ENCODE data around the gene KCNQ1OT1. TPM values are rescaled to one million over a fixed set of nuclear protein-coding genes. Genes with fewer than 3 reads are reported as not detected.

Gene KCNQ1OT1
- total RNA-seq, 8 experiments from 2014 or later: 1.2 to 6.3 (median 3.8) TPM

DNA sequence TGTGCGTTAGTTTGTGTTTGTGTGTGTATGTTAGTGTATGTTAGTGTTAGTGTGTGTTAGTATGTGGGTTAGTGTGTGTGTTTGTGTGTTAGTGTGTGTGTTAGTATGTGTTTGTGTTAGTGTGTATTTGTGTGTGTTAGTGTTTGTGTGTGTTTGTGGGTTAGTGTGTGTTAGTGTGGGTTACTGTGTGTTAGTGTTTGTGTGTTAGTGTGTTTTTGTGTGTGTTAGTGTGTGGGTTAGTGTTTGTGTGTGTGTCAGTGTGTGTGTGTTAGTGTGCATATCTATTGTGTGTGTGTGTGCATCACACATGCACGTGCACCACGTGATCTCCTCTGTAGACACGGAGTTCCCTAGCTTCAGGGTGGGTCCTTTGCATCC, 115.4 kb downstream of the KCNQ1OT1 start:
- ATAC-seq (replicated peaks in 6 of 8): no peak
- 29 to 100% (median 87%) methylated on average over 1 to 3 of the region's 4 CpGs; no CpG with 5 or more reads in 5 of the 10 experiments for WGBS, 10 experiments
- Histone ChIP-seq H3K27ac (no peak overlapping the region), H3K4me1 (replicated peaks in 1 of 2) (peaks cover 14 to 15% of the 10 kb centered on the region in 2 donors), H3K4me3 (no peak overlapping the region)
- in situ Hi-C loops (cut with MboI; ENCODE audit: low pct_unique_long_range_greater_than_20kb in 2 of 9, low sequenced_read_pairs in 9 of 9, unreplicated experiment in 9 of 9): no loop called here

DNA sequence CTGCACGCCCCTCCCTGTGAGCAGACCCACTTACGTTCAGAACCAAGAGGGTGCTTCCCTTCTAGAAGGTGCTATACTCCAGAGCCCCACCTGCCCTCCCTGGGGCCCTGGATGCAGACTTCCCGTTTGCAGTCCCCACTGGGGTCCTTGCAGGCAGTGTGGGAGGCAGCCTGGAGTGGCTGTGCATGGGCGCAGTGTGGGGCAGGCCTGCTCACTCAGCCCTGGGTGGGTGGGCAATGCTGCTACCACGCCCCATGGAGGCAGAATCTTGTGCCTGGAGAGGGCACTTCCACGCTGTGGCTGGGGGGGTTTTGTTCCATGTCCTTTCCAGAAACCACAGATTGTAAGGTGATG, 116.2 kb downstream of the KCNQ1OT1 start:
- ATAC-seq (replicated peaks in 6 of 8): no peak
- 100% methylated on average over 2 of the region's 6 CpGs; no CpG with 5 or more reads in 9 of the 10 experiments for WGBS, 10 experiments
- Histone ChIP-seq H3K4me3 (no peak overlapping the region), H3K27ac (no peak overlapping the region), H3K4me1 (replicated peaks in 1 of 2) (peaks cover 14 to 15% of the 10 kb centered on the region in 2 donors)
- in situ Hi-C loops (cut with MboI; ENCODE audit: low pct_unique_long_range_greater_than_20kb in 2 of 9, low sequenced_read_pairs in 9 of 9, unreplicated experiment in 9 of 9): no loop called here

DNA sequence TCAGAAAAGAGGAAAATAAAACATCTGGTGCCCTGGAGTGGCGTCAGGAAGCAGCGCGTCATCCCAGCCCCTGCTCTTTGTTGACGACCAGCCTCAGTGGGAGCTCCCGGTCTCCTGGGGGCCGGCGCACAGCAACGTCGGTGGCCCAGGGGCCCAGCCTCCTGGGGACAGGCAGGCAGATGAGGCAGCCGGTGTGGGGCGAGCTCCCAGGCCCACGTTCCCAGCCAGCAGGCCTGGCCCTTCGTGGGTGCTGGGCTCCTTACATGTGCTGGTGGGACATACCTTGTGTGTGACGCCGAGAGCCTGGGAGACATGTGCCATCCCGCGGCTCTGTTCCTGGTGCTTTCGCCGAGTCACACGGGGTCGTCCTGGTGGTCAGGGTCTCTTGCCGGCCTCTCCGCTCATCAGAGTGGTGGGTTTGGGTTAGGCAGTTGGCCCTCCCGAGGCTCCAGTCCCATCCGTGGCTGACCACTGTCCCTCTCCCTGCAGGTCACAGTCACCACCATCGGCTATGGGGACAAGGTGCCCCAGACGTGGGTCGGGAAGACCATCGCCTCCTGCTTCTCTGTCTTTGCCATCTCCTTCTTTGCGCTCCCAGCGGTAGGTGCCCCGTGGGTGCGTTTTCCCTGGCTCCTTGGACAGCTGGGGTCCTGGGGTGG, 116.7 kb downstream of the KCNQ1OT1 start:
- in situ Hi-C loops (cut with MboI; ENCODE audit: low pct_unique_long_range_greater_than_20kb in 2 of 9, low sequenced_read_pairs in 9 of 9, unreplicated experiment in 9 of 9): no loop called here
- peaks cover 14 to 15% of the 10 kb centered on the region in 2 donors for H3K4me1 ChIP-seq (replicated peaks in 1 of 2)
- WGBS, 10 experiments: 40 to 86% (median 55%) methylated on average over 1 to 7 of the region's 33 CpGs; no CpG with 5 or more reads in 6 of the 10 experiments
- H3K4me3 ChIP-seq: no peak overlapping the region
- no peak for ATAC-seq (replicated peaks in 6 of 8)
- no peak overlapping the region for H3K27ac ChIP-seq

DNA sequence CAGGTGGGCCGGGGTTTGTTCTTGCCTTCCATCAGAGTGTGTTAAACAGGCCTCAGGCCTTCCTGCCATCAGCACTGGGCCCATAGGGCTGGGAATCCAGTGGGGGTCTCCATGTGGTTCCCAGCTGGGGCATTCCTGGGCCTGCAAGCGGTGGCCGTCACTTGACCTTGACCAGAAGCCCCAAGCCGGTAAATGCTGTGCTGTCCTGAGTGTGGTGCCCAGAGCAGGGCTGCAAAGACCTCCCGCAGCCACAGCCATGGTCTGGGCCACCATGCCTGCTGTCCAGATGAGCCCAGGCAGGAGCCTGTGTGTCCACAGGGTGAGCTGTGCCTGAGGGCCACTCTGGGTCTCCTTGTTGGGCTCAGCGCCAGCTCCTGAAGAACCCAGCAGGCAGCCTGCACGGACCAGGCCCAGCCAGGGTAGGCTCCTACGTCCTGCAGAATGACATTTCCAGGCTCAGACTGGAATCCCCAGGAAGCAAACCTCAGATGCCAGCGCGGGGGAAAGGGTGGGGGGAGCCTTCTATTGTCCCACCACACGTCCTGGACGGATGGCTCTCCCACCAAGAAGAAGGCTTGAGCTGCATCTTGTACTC, 117.3 kb downstream of the KCNQ1OT1 start:
- in situ Hi-C loops (cut with MboI; ENCODE audit: low pct_unique_long_range_greater_than_20kb in 2 of 9, low sequenced_read_pairs in 9 of 9, unreplicated experiment in 9 of 9): no loop called here
- Histone ChIP-seq H3K27ac (no peak overlapping the region), H3K4me1 (replicated peaks in 1 of 2) (peaks cover 18 to 20% of the 10 kb centered on the region in 2 donors), H3K4me3 (no peak overlapping the region)
- 10 to 100% (median 43%) methylated on average over 1 to 4 of the region's 12 CpGs; no CpG with 5 or more reads in 5 of the 10 experiments for WGBS, 10 experiments
- peak in 2 of 8 experiments; percentile 17 to 26 for ATAC-seq (replicated peaks in 6 of 8)

DNA sequence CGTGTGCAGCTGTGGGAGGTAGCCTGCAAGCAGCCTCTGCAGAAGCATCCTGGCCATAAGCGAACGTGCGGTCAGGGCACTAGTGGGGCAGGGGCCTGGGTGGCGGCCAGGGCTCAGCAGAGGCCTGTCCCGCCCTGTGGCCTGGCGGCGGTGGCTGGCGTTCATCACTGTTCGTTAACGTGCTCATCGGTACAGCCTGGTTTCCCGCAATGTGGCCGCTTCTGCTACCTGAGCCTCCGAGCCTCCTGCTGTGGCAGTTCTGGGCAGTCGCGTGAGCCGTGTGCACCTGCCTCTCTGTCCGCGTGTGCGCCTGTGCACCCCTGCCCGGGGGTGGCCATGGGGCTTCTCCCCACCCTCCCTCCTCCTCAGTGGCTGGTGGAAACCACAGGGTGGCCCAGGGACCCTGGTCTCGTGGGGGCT, 117.9 kb downstream of the KCNQ1OT1 start:
- ATAC-seq (replicated peaks in 6 of 8): no peak
- 40 to 93% (median 80%) methylated on average over 2 to 8 of the region's 23 CpGs; no CpG with 5 or more reads in 7 of the 10 experiments for WGBS, 10 experiments
- in situ Hi-C loops (cut with MboI; ENCODE audit: low pct_unique_long_range_greater_than_20kb in 2 of 9, low sequenced_read_pairs in 9 of 9, unreplicated experiment in 9 of 9): no loop called here

DNA sequence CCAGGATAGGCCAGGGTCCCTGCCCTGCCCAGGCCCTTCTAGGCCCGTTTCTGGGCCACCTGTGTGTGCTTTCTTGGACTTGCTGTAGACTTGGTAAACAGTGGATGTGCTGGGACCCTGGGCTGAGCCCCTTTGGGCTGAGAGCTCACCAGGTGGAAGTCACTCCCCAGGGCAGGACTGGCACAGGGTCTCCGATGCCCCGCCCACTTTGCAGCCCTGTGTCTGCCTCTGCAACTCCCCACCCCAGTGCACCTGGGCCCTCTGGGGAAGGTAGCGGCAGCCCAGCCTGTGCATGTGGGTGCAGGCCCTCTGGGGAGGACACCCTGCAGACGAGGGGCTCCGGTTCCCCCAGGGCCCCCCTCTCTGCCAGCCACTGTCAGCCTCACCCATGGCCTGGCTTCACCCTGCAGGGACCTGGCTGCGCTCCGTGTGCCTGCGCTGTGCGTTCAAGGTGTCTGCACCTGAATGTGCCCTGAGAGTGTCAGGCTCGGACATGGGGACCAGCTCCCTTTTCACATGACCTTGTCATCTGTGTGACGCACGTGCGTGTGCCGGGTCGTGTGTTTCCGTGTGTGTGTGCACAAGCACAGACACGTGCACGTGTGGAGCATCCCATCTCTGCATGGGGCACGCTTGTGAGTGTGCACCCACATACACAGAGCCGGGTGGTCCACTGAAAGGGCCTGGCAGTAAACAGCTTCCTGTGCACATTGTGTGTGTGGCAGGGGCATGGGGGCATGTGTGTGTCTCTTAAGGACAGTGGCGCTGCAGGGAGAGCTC, 118.5 kb downstream of the KCNQ1OT1 start:
- no peak overlapping the region for H3K27ac ChIP-seq
- no peak overlapping the region for H3K4me3 ChIP-seq
- no peak for ATAC-seq (replicated peaks in 6 of 8)
- in situ Hi-C loops (cut with MboI; ENCODE audit: low pct_unique_long_range_greater_than_20kb in 2 of 9, low sequenced_read_pairs in 9 of 9, unreplicated experiment in 9 of 9): no loop called here
- WGBS, 10 experiments: 20 to 100% (median 80%) methylated on average over 2 to 5 of the region's 22 CpGs; no CpG with 5 or more reads in 5 of the 10 experiments
- H3K4me1 ChIP-seq (replicated peaks in 1 of 2): peaks cover 14 to 21% of the 10 kb centered on the region in 2 donors

More for the DNA sequence above, 117.9 kb downstream of the KCNQ1OT1 start:
- Histone ChIP-seq H3K4me3 (no peak overlapping the region), H3K27ac (no peak overlapping the region), H3K4me1 (replicated peaks in 1 of 2) (peaks cover 20 to 21% of the 10 kb centered on the region in 2 donors)

DNA sequence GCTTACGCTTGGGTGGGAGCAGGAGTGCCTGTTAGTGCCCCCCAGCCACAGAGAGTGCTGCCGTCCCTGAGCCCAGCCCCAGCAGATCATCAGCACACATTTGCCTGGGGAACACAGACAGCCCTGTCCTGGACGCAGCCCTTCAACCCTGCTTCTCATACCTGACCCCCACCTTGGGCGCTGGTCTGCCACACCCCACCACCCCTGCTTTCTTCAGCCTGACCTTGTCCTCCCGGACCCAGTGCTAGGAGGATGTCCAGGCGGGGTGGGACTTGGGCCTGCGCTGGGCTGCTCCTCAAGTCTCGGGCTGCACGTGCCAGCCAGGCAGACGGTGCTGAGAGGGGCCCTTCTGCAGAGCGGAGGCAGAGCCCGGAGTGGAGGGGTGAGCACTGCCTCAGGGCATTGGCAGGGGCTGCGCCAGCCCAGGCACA, 119.2 kb downstream of the KCNQ1OT1 start:
- no peak overlapping the region for H3K27ac ChIP-seq
- H3K4me3 ChIP-seq: no peak overlapping the region
- in situ Hi-C loops (cut with MboI; ENCODE audit: low pct_unique_long_range_greater_than_20kb in 2 of 9, low sequenced_read_pairs in 9 of 9, unreplicated experiment in 9 of 9): no loop called here
- WGBS, 10 experiments: 21 to 100% (median 80%) methylated on average over 1 to 5 of the region's 13 CpGs; no CpG with 5 or more reads in 5 of the 10 experiments
- ATAC-seq (replicated peaks in 6 of 8): no peak
- peaks cover 9 to 17% of the 10 kb centered on the region in 2 donors for H3K4me1 ChIP-seq (replicated peaks in 1 of 2)

DNA sequence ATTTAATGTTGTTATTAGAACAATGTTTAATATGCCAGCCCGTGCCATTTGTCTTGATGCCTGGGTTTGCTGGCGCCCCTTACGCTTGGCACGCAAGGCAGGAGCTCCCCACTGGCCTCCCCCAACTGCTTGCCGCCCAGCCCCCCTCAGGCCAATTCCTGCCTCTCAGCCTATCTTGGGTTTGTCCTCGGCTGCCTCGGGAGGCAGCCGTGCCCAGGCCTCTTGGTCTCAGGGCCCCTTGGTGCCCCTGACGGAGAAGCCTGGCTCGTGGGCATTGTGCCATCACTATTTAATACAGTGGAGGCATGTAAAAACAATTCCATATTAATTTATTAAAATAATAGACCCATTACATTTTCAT, 119.8 kb downstream of the KCNQ1OT1 start:
- no peak for ATAC-seq (replicated peaks in 6 of 8)
- no peak overlapping the region for H3K27ac ChIP-seq
- in situ Hi-C loops (cut with MboI; ENCODE audit: low pct_unique_long_range_greater_than_20kb in 2 of 9, low sequenced_read_pairs in 9 of 9, unreplicated experiment in 9 of 9): no loop called here
- H3K4me1 ChIP-seq (replicated peaks in 1 of 2): peaks cover 9 to 17% of the 10 kb centered on the region in 2 donors
- no peak overlapping the region for H3K4me3 ChIP-seq
- 40 to 83% (median 67%) methylated on average over 1 to 10 of the region's 10 CpGs; no CpG with 5 or more reads in 5 of the 10 experiments for WGBS, 10 experiments

DNA sequence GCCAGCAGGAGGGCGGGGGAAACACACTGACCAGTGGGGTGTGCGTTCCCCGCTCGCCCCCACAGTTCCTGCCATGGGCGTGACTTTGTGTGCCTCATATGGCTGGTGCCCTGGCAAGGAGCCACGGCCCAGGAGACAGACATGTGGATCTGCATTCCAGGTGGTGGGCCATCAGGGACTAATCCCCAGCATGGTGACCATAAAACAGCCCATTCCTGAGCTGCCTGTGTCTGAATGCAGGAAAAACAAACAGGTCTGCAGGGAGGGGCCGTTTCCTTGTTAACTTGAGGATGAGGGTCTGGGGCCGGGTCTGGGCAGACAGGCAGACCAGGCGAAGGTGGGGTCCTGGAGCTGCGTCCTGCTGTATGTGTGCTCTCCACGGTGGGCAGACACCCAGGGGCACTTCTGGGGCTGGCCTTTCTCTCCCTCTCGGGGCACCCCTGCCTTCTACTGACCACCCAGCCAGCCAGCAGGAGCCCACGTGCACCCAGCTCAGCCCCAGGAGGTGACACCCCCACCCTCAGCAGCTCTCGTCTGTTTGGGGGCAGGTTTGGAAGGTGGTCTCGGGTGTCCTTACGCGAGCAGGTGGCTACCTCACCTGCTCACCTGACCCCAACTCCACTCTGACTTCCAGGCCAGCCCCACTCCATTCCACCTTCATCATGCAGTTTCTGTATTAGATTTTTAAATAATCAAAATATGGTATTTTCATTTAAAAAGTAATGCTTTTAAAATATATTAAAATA, 120.3 kb downstream of the KCNQ1OT1 start:
- peak in 1 of 8 experiments; percentile 61 for ATAC-seq (replicated peaks in 6 of 8)
- WGBS, 10 experiments: 20 to 81% (median 40%) methylated on average over 1 to 10 of the region's 17 CpGs; no CpG with 5 or more reads in 7 of the 10 experiments
- Histone ChIP-seq H3K4me1 (replicated peaks in 1 of 2) (peaks cover 11 to 20% of the 10 kb centered on the region in 2 donors), H3K27ac (no peak overlapping the region), H3K4me3 (no peak overlapping the region)
- in situ Hi-C loops (cut with MboI; ENCODE audit: low pct_unique_long_range_greater_than_20kb in 2 of 9, low sequenced_read_pairs in 9 of 9, unreplicated experiment in 9 of 9): no loop called here

DNA sequence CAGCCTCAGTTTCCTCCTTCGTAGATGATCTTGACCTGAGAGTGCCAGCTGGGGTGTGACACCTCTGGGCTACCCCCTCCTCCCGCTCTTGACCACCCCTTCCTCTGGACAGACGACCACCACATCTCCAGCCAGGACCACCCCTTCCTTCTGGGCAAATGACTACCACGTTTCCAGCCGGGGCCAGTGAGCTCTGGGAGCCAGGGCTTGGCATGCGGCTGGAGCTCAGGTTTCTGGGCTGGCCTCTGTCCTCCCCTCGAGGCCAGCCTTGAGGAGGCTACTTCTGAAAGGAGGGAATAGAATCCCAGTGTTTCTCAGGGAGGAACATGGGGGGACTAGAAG, 120.9 kb downstream of the KCNQ1OT1 start:
- WGBS, 10 experiments: 40 to 100% methylated on average over 1 of the region's 7 CpGs; no CpG with 5 or more reads in 8 of the 10 experiments
- H3K27ac ChIP-seq: no peak overlapping the region
- in situ Hi-C loops (cut with MboI; ENCODE audit: low pct_unique_long_range_greater_than_20kb in 2 of 9, low sequenced_read_pairs in 9 of 9, unreplicated experiment in 9 of 9): no loop called here
- H3K4me1 ChIP-seq (replicated peaks in 1 of 2): peaks cover 17 to 20% of the 10 kb centered on the region in 2 donors
- no peak for ATAC-seq (replicated peaks in 6 of 8)
- H3K4me3 ChIP-seq: no peak overlapping the region

DNA sequence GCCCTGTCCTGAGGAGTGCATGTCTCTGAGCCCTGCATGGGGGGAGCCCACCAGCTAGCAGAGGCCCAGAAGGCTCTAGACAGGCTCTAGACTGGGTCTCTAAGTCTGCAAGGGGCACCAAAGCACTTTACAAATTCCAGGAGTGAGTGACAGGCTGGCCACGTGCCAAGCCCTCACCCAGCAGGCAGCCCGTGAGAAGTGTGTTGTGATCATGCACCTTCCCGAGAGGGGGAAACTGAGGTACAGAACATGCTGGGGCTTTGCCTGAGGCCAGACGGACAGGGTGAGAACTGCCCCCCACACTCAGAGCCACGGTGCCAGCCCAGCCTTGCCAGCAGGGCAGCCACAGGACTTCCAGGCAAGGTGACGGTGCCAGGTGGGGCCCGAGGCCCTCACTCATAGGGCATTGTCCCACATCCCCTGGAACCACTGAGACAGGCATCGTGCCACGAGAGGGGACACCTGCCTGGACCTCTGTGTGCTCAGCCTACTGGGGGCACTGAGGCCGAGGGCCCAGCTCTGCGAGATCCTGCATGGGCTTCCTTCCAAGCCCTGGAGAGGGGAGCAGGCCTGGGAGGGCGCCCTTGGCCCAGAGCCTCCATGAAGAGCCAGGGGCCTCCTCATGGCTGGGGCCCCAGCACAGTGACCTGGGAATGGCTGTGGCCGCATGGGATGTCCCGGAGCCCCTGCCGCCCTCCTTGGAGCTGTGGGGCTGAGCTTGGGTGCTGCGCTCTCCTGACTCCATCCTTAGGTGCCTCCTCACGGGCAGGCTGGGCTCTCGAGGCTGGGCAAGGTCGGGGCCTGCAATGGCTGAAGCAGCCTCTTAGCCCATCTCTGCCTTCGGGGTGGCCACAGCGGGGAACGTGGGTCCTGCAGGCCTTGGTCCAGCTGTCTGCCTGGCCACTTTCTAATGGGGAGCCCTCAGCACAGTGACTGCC, 121.5 kb downstream of the KCNQ1OT1 start:
- ATAC-seq (replicated peaks in 6 of 8): peak in 1 of 8 experiments; percentile 18
- Histone ChIP-seq H3K27ac (no peak overlapping the region), H3K4me1 (replicated peaks in 1 of 2) (peaks cover 18 to 20% of the 10 kb centered on the region in 2 donors), H3K4me3 (no peak overlapping the region)
- 26 to 100% (median 85%) methylated on average over 1 to 7 of the region's 22 CpGs; no CpG with 5 or more reads in 4 of the 10 experiments for whole genome bisulfite sequencing, 10 experiments
- in situ Hi-C loops (cut with MboI; ENCODE audit: low pct_unique_long_range_greater_than_20kb in 2 of 9, low sequenced_read_pairs in 9 of 9, unreplicated experiment in 9 of 9): no loop called here

All from motor neuron (in vitro differentiated cells).